ENCODE data around the gene KCNS1. TPM values are rescaled to one million over a fixed set of nuclear protein-coding genes. Genes with fewer than 3 reads are reported as not detected.

The KCNS1 gene
- total RNA-seq, 2 donors from 2014 or later = 0.23 to 0.58 TPM

DNA sequence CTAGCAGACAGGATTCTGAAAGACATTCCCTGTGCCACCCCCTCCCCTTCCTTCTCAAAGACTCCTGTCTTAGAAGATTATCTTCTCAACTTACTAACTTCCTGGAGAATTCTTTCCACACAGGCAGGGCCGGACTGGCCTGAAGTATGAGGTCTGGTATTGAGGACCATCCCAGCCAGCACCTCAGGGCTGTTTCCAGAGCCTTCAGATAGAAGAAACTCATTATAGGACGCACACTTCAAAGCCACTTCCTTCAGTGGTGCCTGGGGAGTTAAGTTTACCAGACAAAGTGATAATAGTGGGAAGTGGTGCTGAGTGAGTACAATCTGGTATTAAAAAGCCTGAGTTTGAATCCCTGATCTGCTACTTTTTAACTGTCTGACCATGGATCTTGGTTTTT lies 15.6 kb downstream of the KCNS1 start:
- peaks cover 20 to 47% of the 10 kb centered on the region in 2 donors for H3K36me3 Mint-ChIP-seq (ENCODE audit: insufficient read depth in 2 of 2)
- peak overlapping the region; percentile 13 for H3K27ac Mint-ChIP-seq
- no peak for DNase-seq
- H3K4me1 Mint-ChIP-seq (ENCODE audit: low read depth) = peaks cover 3% of the 10 kb centered on the region
- H3K27me3 Mint-ChIP-seq (ENCODE audit: low read depth) = no peaks in the 10 kb centered on the region
- no peak for ATAC-seq (replicated peaks in 1 of 2)
- peaks cover 3 to 4% of the 10 kb centered on the region in 2 donors for H3K9me3 Mint-ChIP-seq
- H3K4me3 Mint-ChIP-seq = no peak overlapping the region

GRCh38 chr20:45083127-45083526 lies 17.8 kb downstream of the KCNS1 start:
- ATAC-seq (replicated peaks in 1 of 2) (no peak), DNase-seq (no peak)
- no peaks in the 10 kb centered on the region for H3K27me3 Mint-ChIP-seq (ENCODE audit: low read depth)
- H3K4me1 Mint-ChIP-seq (ENCODE audit: low read depth) = peaks cover 3% of the 10 kb centered on the region
- no peak overlapping the region for H3K27ac Mint-ChIP-seq
- peaks cover 3 to 4% of the 10 kb centered on the region in 2 donors for H3K9me3 Mint-ChIP-seq
- H3K4me3 Mint-ChIP-seq = no peak overlapping the region
- H3K36me3 Mint-ChIP-seq (ENCODE audit: insufficient read depth in 2 of 2) = peaks cover 23 to 64% of the 10 kb centered on the region in 2 donors

DNA sequence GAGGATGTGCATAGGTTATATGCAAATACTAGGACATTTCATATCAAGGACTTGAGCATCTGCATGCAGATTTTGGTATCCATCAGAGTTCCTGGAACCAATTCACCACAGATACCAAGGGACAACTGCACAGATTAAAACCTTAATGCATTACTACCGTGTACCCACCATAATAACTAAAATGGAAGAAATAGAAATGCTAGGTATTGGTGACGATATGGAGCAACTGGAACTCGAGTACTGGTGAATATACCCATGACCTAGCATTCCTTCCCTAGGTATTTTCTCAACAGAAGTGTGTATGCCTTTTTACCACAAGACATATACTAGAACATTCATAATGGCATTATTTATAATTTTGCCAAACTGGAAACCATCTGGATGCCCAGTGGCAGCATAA lies 18.5 kb downstream of the KCNS1 start:
- Mint-ChIP-seq H3K27ac (peak overlapping the region; percentile 10), H3K4me1 (ENCODE audit: low read depth) (peaks cover 3% of the 10 kb centered on the region), H3K9me3 (peaks cover 3 to 4% of the 10 kb centered on the region in 2 donors), H3K4me3 (no peak overlapping the region), H3K36me3 (ENCODE audit: insufficient read depth in 2 of 2) (peaks cover 24 to 61% of the 10 kb centered on the region in 2 donors), H3K27me3 (ENCODE audit: low read depth) (no peaks in the 10 kb centered on the region)
- DNase-seq = no peak
- no peak for ATAC-seq (replicated peaks in 1 of 2)

DNA sequence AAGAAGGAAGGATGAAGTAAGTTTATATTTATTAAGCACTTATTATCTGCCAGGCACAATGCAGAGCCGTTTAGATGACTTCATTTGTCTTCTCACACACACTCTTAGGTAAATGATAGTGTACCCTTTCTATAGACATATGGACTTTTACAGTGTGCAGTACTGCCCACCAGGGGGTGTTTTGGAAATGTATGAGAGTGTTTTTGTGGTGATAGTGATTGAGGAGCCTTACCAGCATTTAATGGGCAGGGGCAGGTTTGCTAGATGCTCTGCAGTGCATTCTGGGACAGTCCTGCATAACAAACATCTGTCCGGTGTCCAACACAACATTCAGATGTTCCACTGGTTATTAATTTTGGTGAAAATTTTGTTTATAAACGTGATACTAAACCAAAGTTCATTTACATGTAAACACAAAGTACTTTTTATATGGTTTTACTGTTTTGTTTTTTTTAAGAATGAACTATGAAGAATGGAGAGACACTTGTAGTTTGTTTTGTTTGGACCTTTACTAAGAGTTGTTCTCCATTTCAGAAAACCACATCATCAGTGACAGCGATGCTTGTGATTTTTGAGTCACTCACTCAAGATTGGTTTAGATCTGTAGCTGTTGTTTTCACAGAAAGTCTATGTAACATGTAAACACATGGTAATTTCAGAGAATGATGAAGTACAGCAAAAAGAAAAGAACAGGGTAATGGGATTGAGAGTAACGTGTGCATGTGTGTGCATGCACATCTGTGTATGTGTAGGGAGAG lies 19.9 kb downstream of the KCNS1 start:
- H3K36me3 Mint-ChIP-seq (ENCODE audit: insufficient read depth in 2 of 2) = peaks cover 21 to 66% of the 10 kb centered on the region in 2 donors
- ATAC-seq (replicated peaks in 1 of 2) (no peak), DNase-seq (no peak)
- H3K27ac Mint-ChIP-seq = peak overlapping the region; percentile 68
- no peak overlapping the region for H3K4me3 Mint-ChIP-seq
- no peaks in the 10 kb centered on the region for H3K27me3 Mint-ChIP-seq (ENCODE audit: low read depth)
- peaks cover 3% of the 10 kb centered on the region for H3K4me1 Mint-ChIP-seq (ENCODE audit: low read depth)
- peaks cover 3 to 4% of the 10 kb centered on the region in 2 donors for H3K9me3 Mint-ChIP-seq

DNA sequence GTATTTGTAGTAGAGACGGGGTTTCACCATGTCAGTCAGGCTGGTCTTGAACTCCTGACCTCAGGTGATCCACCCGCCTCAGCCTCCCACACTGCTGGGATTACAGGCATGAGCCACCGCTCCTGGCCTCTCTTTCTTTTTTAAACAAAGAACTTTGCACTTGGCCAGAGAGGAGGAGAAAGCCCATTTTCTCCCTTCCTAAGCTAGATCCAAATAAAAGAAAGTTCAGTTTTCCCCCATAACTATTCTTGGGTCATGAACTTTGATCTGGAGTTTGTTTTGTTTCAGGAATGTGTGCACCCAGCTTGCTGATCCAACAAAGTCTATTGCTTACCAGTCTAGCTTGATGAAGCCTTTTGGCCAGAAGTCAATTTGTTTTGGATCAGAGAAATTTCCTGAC lies 23.4 kb downstream of the KCNS1 start:
- Mint-ChIP-seq H3K4me3 (no peak overlapping the region), H3K27ac (no peak overlapping the region), H3K9me3 (peaks cover 3 to 4% of the 10 kb centered on the region in 2 donors), H3K27me3 (ENCODE audit: low read depth) (no peaks in the 10 kb centered on the region), H3K4me1 (ENCODE audit: low read depth) (peaks cover 3% of the 10 kb centered on the region), H3K36me3 (ENCODE audit: insufficient read depth in 2 of 2) (peaks cover 19 to 61% of the 10 kb centered on the region in 2 donors)
- no peak for DNase-seq
- no peak for ATAC-seq (replicated peaks in 1 of 2)

- no peaks in the 10 kb centered on the region for H3K27me3 Mint-ChIP-seq (ENCODE audit: low read depth)
- no peak for ATAC-seq (replicated peaks in 1 of 2)
- peaks cover 11 to 38% of the 10 kb centered on the region in 2 donors for H3K36me3 Mint-ChIP-seq (ENCODE audit: insufficient read depth in 2 of 2)
- H3K9me3 Mint-ChIP-seq = no peaks in the 10 kb centered on the region
- DNase-seq = no peak
- H3K27ac Mint-ChIP-seq = peak overlapping the region; percentile 24
- peaks cover 23% of the 10 kb centered on the region for H3K4me1 Mint-ChIP-seq (ENCODE audit: low read depth)
- no peak overlapping the region for H3K4me3 Mint-ChIP-seq
These were observed 27.7 kb downstream of the KCNS1 start for GRCh38 chr20:45073221-45073620.

DNA sequence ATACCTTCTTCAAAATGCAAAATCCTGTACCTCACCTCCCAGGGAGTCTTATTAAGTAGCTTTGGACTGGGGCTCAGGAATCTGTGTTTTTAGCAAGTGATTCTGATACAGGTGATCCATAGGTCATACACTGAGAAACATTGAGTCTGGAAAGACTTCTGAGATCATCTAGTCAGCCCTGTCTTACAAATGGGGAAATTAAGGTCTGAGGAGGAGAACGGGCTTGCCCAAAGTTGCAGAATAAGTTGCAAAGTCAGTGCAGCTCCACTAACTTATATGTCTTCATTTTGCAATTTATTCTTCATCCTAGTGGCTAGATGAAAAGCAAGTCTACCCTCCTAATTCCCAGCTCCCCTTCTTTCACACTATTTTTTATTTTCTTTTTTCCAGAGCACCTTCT lies 28.9 kb downstream of the KCNS1 start:
- Mint-ChIP-seq H3K36me3 (ENCODE audit: insufficient read depth in 2 of 2) (peaks cover 10 to 35% of the 10 kb centered on the region in 2 donors), H3K4me3 (no peak overlapping the region), H3K27ac (peak overlapping the region; percentile 29), H3K4me1 (ENCODE audit: low read depth) (peaks cover 29% of the 10 kb centered on the region), H3K27me3 (ENCODE audit: low read depth) (no peaks in the 10 kb centered on the region), H3K9me3 (no peaks in the 10 kb centered on the region)
- DNase-seq (no peak), ATAC-seq (replicated peaks in 1 of 2) (no peak)

GRCh38 chr20:45070932-45071632 lies 29.8 kb downstream of the KCNS1 start:
- no peak for DNase-seq
- no peak overlapping the region for H3K4me3 Mint-ChIP-seq
- H3K27ac Mint-ChIP-seq = peak overlapping the region; percentile 43
- no peaks in the 10 kb centered on the region for H3K9me3 Mint-ChIP-seq
- H3K36me3 Mint-ChIP-seq (ENCODE audit: insufficient read depth in 2 of 2) = peaks cover 10 to 36% of the 10 kb centered on the region in 2 donors
- ATAC-seq (replicated peaks in 1 of 2) = no peak
- H3K27me3 Mint-ChIP-seq (ENCODE audit: low read depth) = no peaks in the 10 kb centered on the region
- peaks cover 37% of the 10 kb centered on the region for H3K4me1 Mint-ChIP-seq (ENCODE audit: low read depth)

GRCh38 chr20:45069261-45069660 lies 31.7 kb downstream of the KCNS1 start:
- Mint-ChIP-seq H3K4me3 (no peak overlapping the region), H3K9me3 (no peaks in the 10 kb centered on the region), H3K27ac (peak overlapping the region; percentile 88), H3K4me1 (ENCODE audit: low read depth) (peaks cover 49% of the 10 kb centered on the region), H3K36me3 (ENCODE audit: insufficient read depth in 2 of 2) (peaks cover 10 to 34% of the 10 kb centered on the region in 2 donors), H3K27me3 (ENCODE audit: low read depth) (no peaks in the 10 kb centered on the region)
- DNase-seq (no peak), ATAC-seq (replicated peaks in 1 of 2) (no peak)

- H3K4me1 Mint-ChIP-seq (ENCODE audit: low read depth) = peaks cover 59% of the 10 kb centered on the region
- no peaks in the 10 kb centered on the region for H3K27me3 Mint-ChIP-seq (ENCODE audit: low read depth)
- H3K27ac Mint-ChIP-seq = peak overlapping the region; percentile 80
- DNase-seq (no peak), ATAC-seq (replicated peaks in 1 of 2) (no peak)
- no peak overlapping the region for H3K4me3 Mint-ChIP-seq
- peaks cover 10 to 36% of the 10 kb centered on the region in 2 donors for H3K36me3 Mint-ChIP-seq (ENCODE audit: insufficient read depth in 2 of 2)
- H3K9me3 Mint-ChIP-seq = no peaks in the 10 kb centered on the region
These were observed 33.4 kb downstream of the KCNS1 start for GRCh38 chr20:45067558-45067957.

GRCh38 chr20:45067087-45067486 lies 33.8 kb downstream of the KCNS1 start:
- Mint-ChIP-seq H3K27ac (peak overlapping the region; percentile 80), H3K9me3 (no peaks in the 10 kb centered on the region), H3K36me3 (ENCODE audit: insufficient read depth in 2 of 2) (peaks cover 13 to 39% of the 10 kb centered on the region in 2 donors), H3K27me3 (ENCODE audit: low read depth) (no peaks in the 10 kb centered on the region), H3K4me1 (ENCODE audit: low read depth) (peaks cover 62% of the 10 kb centered on the region), H3K4me3 (no peak overlapping the region)
- ATAC-seq (replicated peaks in 1 of 2) = no peak
- no peak for DNase-seq

DNA sequence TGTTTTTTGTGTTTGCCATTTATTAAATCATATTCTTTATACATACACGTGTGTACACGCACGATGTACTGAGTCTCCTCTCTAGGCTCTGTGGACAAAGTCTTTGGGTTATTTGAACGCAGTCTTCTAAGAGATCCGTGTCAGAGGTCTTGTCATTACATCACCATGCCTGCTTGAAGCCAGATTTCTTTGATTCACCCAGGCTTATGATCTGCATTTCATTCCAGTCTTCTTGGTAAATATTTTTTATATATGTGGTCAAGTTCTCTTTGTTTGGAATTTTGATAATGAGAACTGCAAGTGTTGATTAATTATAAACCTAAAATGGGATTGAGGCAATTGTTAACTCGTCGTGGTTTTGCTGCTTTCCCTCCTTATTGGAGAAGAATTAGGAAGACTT lies 34.6 kb downstream of the KCNS1 start:
- Mint-ChIP-seq H3K4me3 (no peak overlapping the region), H3K36me3 (ENCODE audit: insufficient read depth in 2 of 2) (peaks cover 13 to 44% of the 10 kb centered on the region in 2 donors), H3K27ac (no peak overlapping the region), H3K9me3 (no peaks in the 10 kb centered on the region), H3K27me3 (ENCODE audit: low read depth) (no peaks in the 10 kb centered on the region), H3K4me1 (ENCODE audit: low read depth) (peaks cover 69% of the 10 kb centered on the region)
- no peak for ATAC-seq (replicated peaks in 1 of 2)
- DNase-seq = no peak

DNA sequence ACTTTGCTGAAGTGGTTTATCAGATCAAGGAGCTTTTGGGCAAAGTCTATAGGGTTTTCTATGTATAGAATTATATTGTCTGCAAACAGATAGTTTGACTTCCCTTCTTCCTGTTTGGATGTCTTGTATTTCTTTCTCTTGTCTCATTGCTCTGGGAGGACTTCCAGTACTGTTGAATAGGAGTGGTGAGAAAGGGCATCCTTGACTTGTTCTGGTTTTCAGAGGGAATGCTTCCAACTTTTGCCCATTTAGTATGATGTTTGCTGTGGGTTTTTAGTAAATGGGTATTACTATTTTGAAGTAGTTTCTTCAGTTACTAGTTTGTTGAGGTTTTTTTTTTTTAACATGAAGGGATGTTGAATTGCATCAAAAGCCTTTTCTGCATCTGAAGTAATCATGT lies 36.1 kb downstream of the KCNS1 start:
- Mint-ChIP-seq H3K4me3 (peak overlapping the region in 1 of 2 donors; percentile 13), H3K27ac (peak overlapping the region; percentile 88), H3K36me3 (ENCODE audit: insufficient read depth in 2 of 2) (peaks cover 8 to 39% of the 10 kb centered on the region in 2 donors), H3K9me3 (no peaks in the 10 kb centered on the region), H3K4me1 (ENCODE audit: low read depth) (peaks cover 71% of the 10 kb centered on the region), H3K27me3 (ENCODE audit: low read depth) (no peaks in the 10 kb centered on the region)
- DNase-seq (no peak), ATAC-seq (replicated peaks in 1 of 2) (no peak)
